ENCODE results near the gene MICOS13.

DNA sequence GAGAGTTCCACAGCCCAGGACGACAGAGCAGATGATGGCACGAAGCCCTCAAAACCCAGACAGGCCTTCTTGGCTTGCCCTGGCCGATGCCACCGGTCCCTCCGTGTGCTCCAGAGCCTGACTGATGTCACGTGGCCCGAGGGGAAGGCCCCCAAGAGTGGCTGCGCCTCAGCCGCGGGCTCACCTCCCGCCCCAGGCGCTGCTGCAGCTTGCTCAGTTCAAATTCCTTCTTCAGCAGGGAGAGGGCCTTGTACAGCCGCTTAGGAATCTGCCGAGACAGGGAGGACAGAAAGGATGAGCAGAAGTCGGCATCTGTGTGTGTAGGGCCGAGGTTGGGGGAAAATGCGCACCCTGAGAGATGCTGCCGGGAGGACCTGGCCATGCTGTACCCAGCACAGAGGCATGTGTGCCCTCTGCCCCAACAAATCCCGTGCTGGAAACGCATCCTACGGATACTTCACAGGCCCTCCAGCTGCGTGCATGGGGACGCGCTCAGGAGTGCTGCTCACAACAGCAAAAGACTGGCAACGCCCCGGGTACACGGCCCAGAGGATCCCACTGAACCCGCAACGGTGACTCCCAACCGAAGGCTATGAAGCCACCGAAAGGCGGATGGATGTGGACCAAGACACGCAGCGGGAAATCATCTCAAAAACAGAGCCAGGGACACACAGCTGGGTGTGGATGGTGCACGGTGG lies 26.7 kb upstream of the MICOS13 start:
- TF ChIP-seq CTCF (IDR thresholded peaks at IDR 0.05; ENCODE audit: low read depth, low read length, poor library complexity, severe bottlenecking) (no peak), EZH2phosphoT487 (IDR thresholded peaks at IDR 0.05; ENCODE audit: borderline replicate concordance, low read length) (no peak)
